MCF 10A (cell line): Measurements from ENCODE around the gene ZNF687. TPM values are rescaled to one million over a fixed set of nuclear protein-coding genes. Genes with fewer than 3 reads are reported as not detected.

Experiments
- BruUV-seq: library from RNA; stranded (reverse); fragments of 400-500 nt; replicated peaks from 2 replicates; lab custom pipeline; 2021; lab: Mats Ljungman, UMichigan
- CTCF ChIA-PET: fragments of 300-600 bp; sonication (Branson Sonifier 250); formaldehyde crosslinking; extraction: SDS; loops from one replicate; lab custom pipeline; 2021; ENCODE audit warnings: antibody characterized with exemption, inconsistent platforms; lab: Yijun Ruan, JAX
- POLR2A ChIA-PET: fragments of 300-600, 350-650 bp; sonication (Branson Sonifier 250); formaldehyde crosslinking; extraction: SDS; loops from one replicate; lab custom pipeline; 2020; ENCODE audit warnings: antibody characterized with exemption, inconsistent platforms; lab: Yijun Ruan, JAX
- DNase-seq: peaks from one replicate; pipeline ENCODE4 v3.0.0-alpha.2; 2018; ENCODE audit not compliant: unreplicated experiment
- H3K27ac Mint-ChIP-seq: one replicate; pipeline ENCODE4 v1.8.0; 2022; ENCODE audit warnings: mild to moderate bottlenecking, low read depth, mixed read lengths; ENCODE audit not compliant: unreplicated experiment
- H3K27me3 Mint-ChIP-seq: one replicate; pipeline ENCODE4 v1.8.0; 2022; ENCODE audit warnings: mixed read lengths; ENCODE audit not compliant: insufficient read depth, unreplicated experiment
- H3K36me3 Mint-ChIP-seq: one replicate; pipeline ENCODE4 v1.8.0; 2022; ENCODE audit warnings: mild to moderate bottlenecking, moderate library complexity, mixed read lengths; ENCODE audit not compliant: insufficient read depth, unreplicated experiment
- H3K4me1 Mint-ChIP-seq: one replicate; pipeline ENCODE4 v1.8.0; 2022; ENCODE audit warnings: mixed read lengths; ENCODE audit not compliant: insufficient read depth, unreplicated experiment
- H3K4me3 Mint-ChIP-seq: one replicate; pipeline ENCODE4 v1.8.0; 2022; ENCODE audit warnings: mild to moderate bottlenecking, moderate library complexity, mixed read lengths; ENCODE audit not compliant: unreplicated experiment
- H3K9me3 Mint-ChIP-seq: one replicate; pipeline ENCODE4 v1.8.0; 2022; ENCODE audit warnings: mixed read lengths; ENCODE audit not compliant: unreplicated experiment
- CTCF ChIP-seq: fragments of 200-600 bp; IDR thresholded peaks from one replicate; pipeline ENCODE4 v1.8.0; 2022; ENCODE audit warnings: antibody characterized with exemption, mild to moderate bottlenecking; ENCODE audit not compliant: unreplicated experiment
- intact Hi-C: fragments of 100-400 bp; cut with micrococcal nuclease; formaldehyde crosslinking; loops from 2 replicates; pipeline ENCODE4 v1.14.1; 2022
- total RNA-seq: library from RNA; stranded (reverse); gene quantifications from 2 replicates; pipeline ENCODE4 v1.2.3, GENCODE V29; 2022

The ZNF687 gene
- total RNA-seq, 1 experiment from 2014 or later: 26.3 TPM

GRCh38 chr1:151334822-151335221 is 52.7 kb downstream of the ZNF687 start:
- H3K27me3 Mint-ChIP-seq: no peaks in the 10 kb centered on the region
- DNase-seq: no peak
- H3K27ac Mint-ChIP-seq: no peak overlapping the region
- no TSS peak for BruUV-seq
- no peaks in the 10 kb centered on the region for H3K4me1 Mint-ChIP-seq
- ChIA-PET CTCF (interaction anchor here (1.5 to 11.3 kb wide), 3 partner anchors 9 to 34 kb away, joined by 3 to 566 read pairs (median 10); no protein-coding TSS in a partner anchor), POLR2A (interaction anchor here (1.2 kb wide), 1 partner anchor 34 kb away, joined by 3 read pairs; no protein-coding TSS in a partner anchor)
- intact Hi-C loops: no loop called here
- no peaks in the 10 kb centered on the region for H3K36me3 Mint-ChIP-seq
- no peak for TF ChIP-seq CTCF
- H3K9me3 Mint-ChIP-seq: no peaks in the 10 kb centered on the region
- H3K4me3 Mint-ChIP-seq: no peak overlapping the region

GRCh38 chr1:151336556-151336955 is 54.5 kb downstream of the ZNF687 start:
- CTCF ChIA-PET: interaction anchor here (0.6 to 11.3 kb wide), 6 partner anchors 10 to 138 kb away, joined by 3 to 566 read pairs (median 54); partner anchors contain the start of gene PI4KB
- no TSS peak for BruUV-seq
- peaks cover 6% of the 10 kb centered on the region for H3K4me1 Mint-ChIP-seq

GRCh38 chr1:151340870-151341754 is 59.0 kb downstream of the ZNF687 start:
- H3K9me3 Mint-ChIP-seq: no peaks in the 10 kb centered on the region
- H3K4me3 Mint-ChIP-seq: no peak overlapping the region
- H3K4me1 Mint-ChIP-seq: peaks cover 11% of the 10 kb centered on the region
- ChIA-PET POLR2A (interaction anchor here (0.6 to 6.1 kb wide), 22 partner anchors 11 to 176 kb away, joined by 3 to 102 read pairs (median 4); partner anchors contain the start of genes LYSMD1, PI4KB, PIP5K1A and PSMB4), CTCF (interaction anchor here (0.5 to 11.3 kb wide), 59 partner anchors 8 to 1003 kb away, joined by 3 to 566 read pairs (median 5); partner anchors contain the start of genes PI4KB, PSMB4, PSMD4 and SELENBP1)
- no peaks in the 10 kb centered on the region for H3K27me3 Mint-ChIP-seq
- BruUV-seq: no TSS peak
- peak; percentile 74 for TF ChIP-seq CTCF
- intact Hi-C loops: loop anchor here (1.0 kb wide), 7 partner anchors 13 to 394 kb away; partner anchors contain the start of genes PSMB4 and PSMD4
- H3K36me3 Mint-ChIP-seq: peaks cover 10% of the 10 kb centered on the region
- H3K27ac Mint-ChIP-seq: no peak overlapping the region
- peak; percentile 94 for DNase-seq

More at GRCh38 chr1:151336556-151336955, 54.5 kb downstream of the ZNF687 start:
- DNase-seq: no peak
- Mint-ChIP-seq H3K27ac (no peak overlapping the region), H3K36me3 (no peaks in the 10 kb centered on the region), H3K9me3 (no peaks in the 10 kb centered on the region), H3K27me3 (no peaks in the 10 kb centered on the region), H3K4me3 (no peak overlapping the region)
- POLR2A ChIA-PET: interaction anchor here (0.6 to 6.1 kb wide), 8 partner anchors 9 to 36 kb away, joined by 3 to 102 read pairs (median 4); partner anchors contain the start of genes PI4KB and RFX5
- no peak for TF ChIP-seq CTCF
- intact Hi-C loops: no loop called here

Other genes with a start within 250 kb of the ZNF687 start
- 1.2 and 2.3 TPM in 2 replicates for gene BNIPL, start 245.7 kb upstream of the ZNF687 start, total RNA-seq
- 2.2 and 2.7 TPM in 2 replicates for gene C1orf56, start 234.5 kb upstream of the ZNF687 start, total RNA-seq
- gene CDC42SE1, start 222.7 kb upstream of the ZNF687 start, total RNA-seq: 134 and 139 TPM in 2 replicates
- 0.86 and 1.3 TPM in 2 replicates for gene MLLT11, start 221.9 kb upstream of the ZNF687 start, total RNA-seq
- gene GABPB2, start 211.5 kb upstream of the ZNF687 start, total RNA-seq: 20.2 and 22.9 TPM in 2 replicates
- 2.3 and 9.5 TPM in 2 replicates for gene SEMA6C, start 135.7 kb upstream of the ZNF687 start, total RNA-seq
- not detected in 2 replicates for gene TNFAIP8L2, start 125.7 kb upstream of the ZNF687 start, total RNA-seq
- gene LYSMD1, start 116.4 kb upstream of the ZNF687 start, total RNA-seq: 14.4 and 22.3 TPM in 2 replicates
- 88.5 and 93.0 TPM in 2 replicates for gene SCNM1, start 116.2 kb upstream of the ZNF687 start, total RNA-seq
- 1.1 TPM in 1 of 2 replicates, not detected in the other for gene TMOD4, start 106.3 kb upstream of the ZNF687 start, total RNA-seq
- 106 and 108 TPM in 2 replicates for gene VPS72, start 92.1 kb upstream of the ZNF687 start, total RNA-seq
- 150 and 163 TPM in 2 replicates for gene PIP5K1A, start 83.7 kb upstream of the ZNF687 start, total RNA-seq
- 266 and 285 TPM in 2 replicates for gene PSMD4, start 27.6 kb upstream of the ZNF687 start, total RNA-seq
- 75.3 and 90.1 TPM in 2 replicates for gene PI4KB, start 45.1 kb downstream of the ZNF687 start, total RNA-seq
- 19.2 and 26.5 TPM in 2 replicates for gene RFX5, start 65.0 kb downstream of the ZNF687 start, total RNA-seq
- 8.2 and 11.6 TPM in 2 replicates for gene SELENBP1, start 90.4 kb downstream of the ZNF687 start, total RNA-seq
- 281 and 320 TPM in 2 replicates for gene PSMB4, start 117.3 kb downstream of the ZNF687 start, total RNA-seq
- 92.1 and 92.2 TPM in 2 replicates for gene POGZ, start 177.2 kb downstream of the ZNF687 start, total RNA-seq
- 0.32 and 0.33 TPM in 2 replicates for gene CGN, start 229.1 kb downstream of the ZNF687 start, total RNA-seq